Epithelial cell of proximal tubule (primary cell): ENCODE results near the gene EDDM13. TPM values are rescaled to one million over a fixed set of nuclear protein-coding genes. Genes with fewer than 3 reads are reported as not detected.
"Not testable (repeated sequence)": the region's sequence is repeated elsewhere in the genome, so short reads cannot be mapped to it uniquely, and the experiment has no call there.

Experiments
- DNase-seq: peaks from one replicate; pipeline ENCODE4 v3.0.0-alpha.2; 2011; ENCODE audit warnings: low read depth
- H3K4me3 ChIP-seq: 2 replicates; pipeline ENCODE4 v1.5.1; 2011; ENCODE audit warnings: low read depth, mild to moderate bottlenecking, low read length
- CTCF ChIP-seq: conservative IDR thresholded peaks from 2 replicates; pipeline ENCODE4 v1.5.1; 2012; ENCODE audit warnings: low read depth, mild to moderate bottlenecking, low read length
- total RNA-seq: library from RNA; depleted of rRNA; stranded (reverse); fragments of >200 nt; gene quantifications from 2 replicates; pipeline ENCODE4 v1.2.3, GENCODE V29; 2015

The EDDM13 gene
- total RNA-seq, 1 donor from 2014 or later: not detected

- no peak for TF ChIP-seq CTCF
- no peak for DNase-seq
- H3K4me3 ChIP-seq: no peak overlapping the region
Measured at GRCh38 chr19:56321254-56321988, 48.9 kb downstream of the EDDM13 start.

DNA sequence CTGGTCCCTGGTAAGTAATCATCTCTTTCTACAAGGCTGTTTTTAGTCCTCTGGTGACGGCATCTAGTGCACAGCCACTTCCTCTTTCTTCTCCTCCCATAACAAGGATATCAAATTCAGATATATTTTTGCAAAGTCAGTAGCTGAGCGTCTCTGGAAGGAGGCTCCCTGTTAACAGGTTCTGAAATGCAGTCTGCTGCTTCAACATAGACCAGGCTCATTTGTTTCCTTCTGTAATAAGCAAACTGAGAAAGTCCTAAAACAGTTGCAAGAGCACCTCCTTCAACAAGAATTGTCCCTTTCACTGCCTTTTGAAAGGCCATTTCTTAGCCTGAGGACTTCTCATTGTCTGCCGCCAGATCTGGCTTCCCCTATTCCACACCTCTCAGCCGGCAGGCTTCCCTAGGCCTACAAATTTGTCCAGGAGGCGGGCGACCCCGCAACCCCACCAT lies 49.5 kb downstream of the EDDM13 start:
- no peak overlapping the region for H3K4me3 ChIP-seq
- TF ChIP-seq CTCF: no peak
- no peak for DNase-seq

DNA sequence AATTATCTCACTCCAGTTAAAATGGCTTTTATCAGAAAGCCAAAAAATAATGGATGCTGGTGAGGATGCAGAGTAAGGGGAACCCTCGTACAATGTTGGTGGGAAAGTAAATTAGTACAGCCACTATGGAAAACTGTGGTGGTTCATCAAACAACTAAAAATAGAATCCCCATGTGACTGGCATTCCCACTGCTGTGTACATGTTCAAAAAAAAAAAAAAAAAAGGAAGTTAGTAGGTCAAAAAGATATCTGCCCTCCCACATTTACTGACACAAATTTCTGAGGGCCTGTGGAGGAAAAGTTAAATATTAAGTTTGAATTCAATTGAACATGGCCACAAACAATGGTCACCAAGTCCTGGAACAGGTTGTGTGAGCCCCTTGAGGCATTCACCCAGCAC lies 51.9 kb downstream of the EDDM13 start:
- DNase-seq: no peak
- no peak for TF ChIP-seq CTCF
- H3K4me3 ChIP-seq: no peak overlapping the region

DNA sequence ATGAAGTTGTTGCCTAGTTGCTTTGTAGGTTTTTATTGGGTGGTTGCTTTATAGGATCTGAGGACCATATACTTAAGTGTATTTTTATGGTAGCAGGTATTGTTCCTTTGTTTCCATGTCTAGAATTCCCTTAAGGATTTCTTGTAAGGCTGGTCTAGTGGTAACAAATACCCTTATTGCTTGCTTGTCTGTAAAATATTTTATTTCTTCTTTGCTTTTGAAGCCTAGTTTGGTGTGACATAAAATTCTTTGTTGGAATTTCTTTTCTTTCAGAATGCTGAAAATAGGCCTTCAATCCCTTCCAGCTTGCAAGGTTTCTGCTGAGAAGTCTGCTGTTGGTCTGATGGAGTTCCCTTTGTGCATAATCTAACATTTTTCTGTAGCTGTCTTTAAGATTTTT lies 60.1 kb downstream of the EDDM13 start:
- no peak for DNase-seq
- H3K4me3 ChIP-seq: no peak overlapping the region
- TF ChIP-seq CTCF: no peak

DNA sequence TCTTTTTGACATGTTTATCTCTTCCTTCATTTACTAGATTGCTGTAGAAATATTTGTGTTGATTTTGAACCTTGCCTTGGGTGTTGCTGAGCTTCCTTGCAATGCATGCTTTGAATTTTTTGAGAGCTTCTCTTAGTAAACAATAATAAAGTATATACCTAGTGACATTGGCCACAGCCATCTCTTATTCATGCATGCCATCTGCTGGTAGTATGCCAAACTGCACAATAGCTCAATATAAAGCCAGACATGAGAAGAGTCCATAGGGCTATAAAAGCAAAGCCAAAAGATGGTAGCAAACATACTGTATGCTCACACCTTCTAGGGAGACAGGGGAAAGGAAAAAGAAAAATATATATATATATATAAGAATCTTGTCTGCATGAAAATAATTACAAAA lies 61.0 kb downstream of the EDDM13 start:
- DNase-seq: peak; percentile 18
- no peak overlapping the region for H3K4me3 ChIP-seq
- TF ChIP-seq CTCF: peak; percentile 89

GRCh38 chr19:56335371-56335770 lies 62.8 kb downstream of the EDDM13 start:
- not testable (repeated sequence) for H3K4me3 ChIP-seq, DNase-seq

GRCh38 chr19:56337077-56337476 lies 64.5 kb downstream of the EDDM13 start:
- not testable (repeated sequence) for H3K4me3 ChIP-seq, DNase-seq

GRCh38 chr19:56339031-56339430 lies 66.5 kb downstream of the EDDM13 start:
- H3K4me3 ChIP-seq, DNase-seq: not testable (repeated sequence)

DNA sequence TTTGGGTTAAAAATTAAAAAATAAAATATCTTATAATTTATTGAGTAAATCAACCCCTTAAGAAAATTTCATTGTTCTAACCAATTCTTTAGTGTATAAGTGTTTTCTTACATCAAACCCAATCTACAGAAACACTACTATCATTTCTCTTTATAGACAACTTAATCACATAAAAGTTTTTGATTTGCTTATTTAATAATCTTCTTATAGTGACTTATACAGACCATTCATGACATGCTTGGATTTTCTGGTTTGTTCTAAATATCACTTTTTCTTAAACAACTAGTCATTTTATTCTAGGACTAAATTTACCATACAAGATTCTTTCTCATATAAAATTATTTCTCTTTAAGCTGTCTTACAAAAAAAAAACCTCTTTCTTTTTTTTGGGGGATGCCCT lies 69.4 kb downstream of the EDDM13 start:
- no peak for TF ChIP-seq CTCF
- no peak for DNase-seq
- H3K4me3 ChIP-seq: no peak overlapping the region
